SIG-M5 treated with dmso at 0.1 percent for 504 hours (cell line): ENCODE measurements around the gene TM4SF20.

ENCODE experiments used
- DNase-seq: peaks from one replicate; lab custom pipeline; 2025; ENCODE audit not compliant: unreplicated experiment; lab: John Stamatoyannopoulos, UW

Gene TM4SF20

DNA sequence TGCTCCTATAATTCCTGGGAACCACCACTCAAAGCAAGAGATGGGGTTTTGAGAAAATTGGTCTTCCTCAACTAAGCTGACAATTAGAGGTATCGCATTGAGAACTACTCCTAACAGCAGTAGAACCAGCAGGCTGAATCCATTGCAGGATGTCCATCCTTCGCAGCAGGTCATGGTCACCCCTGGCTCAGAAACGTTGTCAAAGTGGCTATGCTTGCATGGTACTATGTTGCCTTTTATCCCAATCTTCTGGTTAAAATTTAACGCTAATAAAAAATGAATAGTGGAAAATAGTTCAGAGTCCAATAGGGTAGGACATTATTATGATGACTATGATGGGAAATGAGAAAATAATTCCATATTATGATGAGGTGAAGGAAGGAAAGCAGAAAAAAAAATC, at the start of gene TM4SF20:
Gene TM4SF20, minus strand, starts transcription at position 212 of the 400 bp plus-strand sequence. Its CDS starts 38 bp downstream, at position 174.
- DNase-seq: no peak

GRCh38 chr2:227428731-227429285, 49.7 kb upstream of the TM4SF20 start:
- no peak for DNase-seq

DNA sequence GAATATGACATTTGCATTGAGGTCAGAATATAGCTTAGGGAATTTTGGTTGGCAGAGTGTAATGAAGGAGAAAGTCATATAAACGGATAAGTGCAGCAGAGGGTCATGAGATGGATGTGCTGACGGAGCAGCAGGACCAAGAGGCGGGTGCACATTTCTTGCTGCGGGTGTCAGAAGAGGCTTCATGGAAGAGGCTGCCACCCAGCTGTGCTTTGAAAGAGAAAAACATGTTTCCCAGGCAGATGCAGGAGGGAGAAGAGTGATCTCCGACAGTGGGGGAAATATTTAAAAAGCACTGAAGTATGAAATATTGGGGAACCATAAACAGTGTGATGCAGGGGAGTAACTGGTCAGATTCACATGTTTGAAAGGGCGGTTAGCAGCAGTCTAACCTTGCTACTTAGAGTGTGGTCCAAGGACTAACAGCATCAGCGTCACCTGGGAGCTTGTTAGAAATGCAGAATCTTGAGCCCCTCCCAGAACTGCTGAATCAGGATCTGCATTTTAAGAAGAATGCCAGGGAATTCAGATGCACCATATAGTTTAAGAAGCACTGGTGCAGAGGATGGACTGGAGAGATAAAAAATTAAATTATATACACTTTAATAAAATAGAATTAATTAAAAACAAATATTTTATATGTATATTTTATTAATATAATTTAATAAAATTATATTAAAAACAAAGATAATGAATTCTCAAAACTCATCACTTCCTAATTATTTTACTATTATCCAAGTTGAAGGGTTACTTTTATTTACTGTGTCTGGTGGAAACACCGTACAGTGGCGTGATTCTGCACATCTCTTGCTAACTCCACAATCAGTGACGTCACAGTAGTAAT, 44.8 kb upstream of the TM4SF20 start:
- DNase-seq: no peak

DNA sequence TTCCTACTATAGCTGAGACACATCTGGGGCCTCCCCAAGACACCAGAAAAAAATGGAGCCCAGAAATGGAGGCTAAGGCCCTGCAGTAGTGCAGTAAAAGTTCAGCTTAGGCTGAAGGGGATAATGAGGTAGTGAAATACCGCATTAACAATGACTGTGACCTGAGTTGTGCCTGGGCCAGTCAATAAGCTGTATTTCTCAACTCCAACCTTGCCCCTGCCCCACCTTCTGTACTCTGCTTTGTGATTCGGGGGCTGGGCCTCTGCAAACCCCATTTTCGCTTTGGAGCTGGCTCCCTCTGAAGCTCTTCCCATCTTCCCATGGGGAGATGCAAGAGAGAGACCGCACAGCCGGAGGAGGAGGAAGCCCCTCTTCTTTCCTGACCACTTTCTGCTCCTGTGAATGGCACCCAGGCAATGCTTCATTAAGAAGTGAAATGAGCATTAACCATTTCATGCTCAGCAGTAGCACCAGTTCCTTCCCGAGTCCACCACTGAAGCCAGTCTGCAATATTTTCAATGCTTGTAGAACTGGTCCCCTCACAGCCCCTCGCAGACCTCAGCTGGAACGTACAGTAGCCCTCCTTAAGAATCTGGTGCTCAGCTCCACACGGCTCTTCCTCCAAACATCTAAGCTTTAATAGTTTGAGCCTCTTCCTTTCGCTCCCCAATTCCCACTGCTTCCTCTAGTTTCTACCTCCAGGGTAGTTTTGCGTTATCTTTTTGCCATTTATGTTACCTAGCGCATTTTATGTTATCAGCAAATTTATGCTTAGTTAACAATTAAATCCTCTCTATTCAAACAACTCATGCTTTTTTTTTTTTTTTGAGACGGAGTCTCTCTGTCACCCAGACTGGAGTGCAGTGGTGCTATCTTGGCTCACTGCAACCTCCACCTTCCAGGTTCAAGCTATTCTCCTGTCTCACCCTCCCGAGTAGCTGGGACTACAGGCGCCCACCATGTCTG, 41.3 kb upstream of the TM4SF20 start:
- no peak for DNase-seq

DNA sequence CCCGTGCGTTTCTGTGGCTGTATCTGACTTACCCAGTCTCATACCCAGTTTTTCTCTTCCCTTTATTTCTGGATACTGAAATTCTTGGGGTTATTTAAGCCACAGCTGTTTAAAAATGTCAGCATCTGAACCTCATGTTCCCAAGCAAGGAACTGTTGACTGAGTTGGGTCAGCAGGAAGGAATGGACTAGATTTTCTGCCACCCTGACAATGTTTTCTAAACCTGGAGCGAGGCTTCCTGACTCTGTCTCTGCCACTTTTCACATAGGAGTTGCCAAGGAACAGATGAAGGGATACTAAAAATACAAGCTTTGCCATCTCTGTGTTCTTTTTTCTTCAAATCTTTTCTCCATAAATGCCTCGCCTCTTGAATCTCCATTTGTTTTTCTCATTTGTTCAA, 37.6 kb upstream of the TM4SF20 start:
- no peak for DNase-seq

DNA sequence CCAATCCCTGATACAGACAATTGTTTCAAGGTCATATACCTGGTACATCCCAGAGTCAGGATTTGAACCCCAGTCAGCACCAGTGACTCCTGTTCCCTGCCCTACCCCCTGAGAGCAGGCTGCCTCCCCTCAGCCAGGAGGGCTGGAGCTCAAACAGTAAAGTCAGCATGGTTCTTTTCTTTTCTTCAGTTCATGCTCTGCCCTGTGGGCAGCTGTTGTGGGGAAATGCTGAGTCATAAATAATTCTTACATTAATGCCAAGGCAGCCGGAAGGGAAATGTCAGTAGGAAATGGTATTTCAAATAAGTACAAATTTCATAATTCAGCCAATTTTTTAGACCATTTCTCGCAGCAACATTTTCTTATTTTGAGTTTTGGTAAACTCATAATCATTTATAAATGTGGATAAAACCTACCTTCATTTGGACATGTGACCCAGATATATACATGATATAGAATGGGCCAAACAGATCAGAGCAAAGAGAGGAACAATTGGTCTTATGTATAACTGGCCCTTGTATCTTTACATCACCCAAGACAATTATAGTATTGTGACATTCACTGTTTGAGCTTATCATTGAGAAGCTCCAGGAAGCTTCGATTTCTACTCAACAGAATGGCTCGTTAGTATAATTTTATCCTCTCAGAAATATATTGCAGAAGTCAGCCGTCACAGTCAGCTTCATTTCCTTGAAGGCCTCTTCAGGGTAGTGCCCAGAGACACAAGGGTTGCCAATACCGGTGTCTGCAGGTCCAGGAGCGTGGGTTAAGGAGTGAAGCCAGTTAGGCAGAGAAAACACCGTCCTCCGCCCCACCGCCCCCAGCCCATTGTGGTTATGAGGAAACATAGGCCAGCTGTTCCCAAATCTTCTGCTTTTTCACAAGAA, 36.7 kb upstream of the TM4SF20 start:
- peak; percentile 81 for DNase-seq

DNA sequence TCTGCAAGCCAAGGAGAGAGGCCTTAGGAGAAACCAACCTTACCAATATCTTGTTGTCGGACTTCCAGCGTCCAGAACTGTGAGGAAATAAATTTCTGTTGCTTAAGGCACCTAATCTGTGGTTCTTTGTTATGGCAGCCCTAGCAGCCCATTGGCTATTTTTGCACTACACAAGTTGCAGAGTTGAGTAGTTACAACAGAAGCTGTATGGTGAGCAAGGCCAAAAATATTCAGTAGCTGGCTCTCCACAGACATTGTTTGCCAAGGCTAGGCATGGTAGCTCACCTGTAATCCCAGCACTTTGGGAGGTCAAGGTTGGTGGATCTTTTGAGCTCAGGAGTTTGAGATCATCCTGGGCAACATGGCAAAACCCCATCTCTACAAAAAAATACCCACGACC, 35.7 kb upstream of the TM4SF20 start:
- DNase-seq: peak; percentile 36

GRCh38 chr2:227413371-227413770, 34.3 kb upstream of the TM4SF20 start:
- no peak for DNase-seq

DNA sequence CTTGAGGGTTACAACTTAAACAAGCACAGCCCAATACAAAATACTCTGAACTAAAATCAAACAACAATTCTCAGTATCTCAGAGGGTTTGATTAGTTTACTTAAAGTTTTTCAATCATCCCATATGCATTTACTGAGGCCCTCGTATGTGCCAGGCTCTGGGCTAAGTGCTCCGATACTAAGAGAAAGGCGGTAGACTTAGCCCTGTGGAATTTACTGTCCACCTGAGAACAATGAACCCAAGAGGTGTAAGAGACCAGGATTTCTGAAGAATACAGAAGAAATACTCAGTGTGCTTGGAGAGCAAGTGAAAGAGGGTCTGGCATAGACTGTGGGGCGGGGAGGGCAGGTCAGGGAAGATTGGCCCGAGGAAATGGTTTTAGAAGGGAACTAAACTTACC, 33.8 kb upstream of the TM4SF20 start:
- DNase-seq: no peak

GRCh38 chr2:227411990-227412350, 32.9 kb upstream of the TM4SF20 start:
- DNase-seq: no peak

- DNase-seq: no peak
Measured at GRCh38 chr2:227411320-227411989, 32.3 kb upstream of the TM4SF20 start.

DNA sequence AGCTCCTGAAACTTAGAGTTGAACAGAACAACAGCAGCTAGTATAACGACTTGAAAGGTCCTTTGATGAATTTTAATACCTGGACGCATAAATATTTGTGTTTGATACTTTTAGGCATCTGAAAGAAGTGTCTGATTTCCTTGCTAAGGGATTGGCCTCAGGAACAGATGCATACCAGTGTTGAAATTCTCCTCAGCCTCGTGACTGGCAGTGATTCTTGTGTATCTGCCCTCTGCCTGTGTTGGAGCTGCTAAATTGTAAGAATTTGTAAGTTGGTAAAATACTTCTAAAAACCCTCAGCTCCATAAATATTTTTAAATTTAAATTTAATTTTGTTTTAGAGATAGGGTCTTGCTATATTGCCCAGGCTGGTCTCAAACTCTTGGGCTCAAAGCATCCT, 31.1 kb upstream of the TM4SF20 start:
- no peak for DNase-seq

DNA sequence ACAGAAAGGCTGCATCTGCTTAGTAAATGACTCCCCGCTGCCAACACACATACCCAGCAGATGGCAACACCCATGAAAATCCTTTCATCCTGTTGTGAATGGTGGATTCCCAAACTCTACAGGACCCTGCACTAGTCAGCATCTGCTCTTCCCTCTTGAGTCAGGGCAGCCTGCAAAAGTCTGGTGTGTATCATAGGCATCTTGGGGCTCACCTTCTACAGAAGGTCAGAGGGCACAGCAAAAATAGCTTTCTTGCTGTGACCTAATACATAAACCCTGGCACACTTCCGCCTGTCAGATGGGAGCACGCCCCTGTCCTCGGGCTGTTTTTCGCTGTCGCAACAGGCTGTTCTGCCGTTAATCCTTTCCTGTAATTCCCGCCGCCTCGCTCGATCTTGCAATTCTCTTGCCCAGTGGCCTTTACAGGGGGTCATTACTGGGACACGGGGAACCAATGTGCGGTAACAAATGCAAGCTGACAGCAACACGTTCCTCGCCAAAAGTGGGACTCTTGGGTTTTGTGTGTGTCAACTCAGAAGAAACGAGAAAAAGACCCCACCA, 28.6 kb upstream of the TM4SF20 start:
- DNase-seq: peak; percentile 95

DNA sequence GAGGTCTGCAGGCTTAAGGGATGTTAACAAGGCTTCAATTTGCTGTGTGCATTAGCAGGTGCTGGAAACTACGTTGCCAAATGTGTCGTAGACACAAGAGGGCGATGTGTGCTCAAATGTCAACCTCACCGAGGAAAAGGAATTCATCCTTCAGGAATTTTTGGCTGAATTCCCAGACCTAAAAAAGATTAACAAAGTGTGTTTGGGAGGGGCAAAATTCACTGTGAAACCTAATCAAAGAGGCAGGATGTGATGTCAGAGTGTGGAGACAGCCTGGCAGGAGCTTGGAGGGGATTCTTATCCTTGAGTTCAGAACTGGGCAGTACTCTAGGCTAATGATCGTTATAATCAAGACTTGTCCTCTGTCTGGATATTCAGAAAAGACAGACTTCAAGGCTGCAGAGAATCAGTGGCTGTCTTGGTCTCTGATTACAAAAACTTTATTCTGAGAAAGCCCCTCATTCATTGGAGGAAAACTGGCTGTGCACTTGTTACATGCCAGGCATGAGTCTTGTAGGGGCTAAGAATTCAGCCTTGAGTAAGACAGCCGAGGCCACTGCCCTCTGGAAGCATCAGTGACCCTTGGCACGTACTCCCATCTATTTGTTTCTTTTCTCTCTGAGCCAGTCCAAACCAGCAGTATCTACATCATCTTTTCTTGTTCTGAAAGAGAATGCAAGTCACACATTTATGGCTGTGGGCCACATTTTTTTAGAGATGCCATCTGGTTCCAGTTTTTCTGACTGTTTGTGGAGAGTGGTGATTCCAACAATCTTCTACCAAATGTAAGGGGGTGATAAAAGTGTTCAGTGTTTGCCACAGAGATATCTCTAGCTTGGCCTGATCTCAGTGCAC, 27.3 kb upstream of the TM4SF20 start:
- DNase-seq: peak; percentile 47

- DNase-seq: peak; percentile 33
Measured at GRCh38 chr2:227404585-227405271, 25.6 kb upstream of the TM4SF20 start.

DNA sequence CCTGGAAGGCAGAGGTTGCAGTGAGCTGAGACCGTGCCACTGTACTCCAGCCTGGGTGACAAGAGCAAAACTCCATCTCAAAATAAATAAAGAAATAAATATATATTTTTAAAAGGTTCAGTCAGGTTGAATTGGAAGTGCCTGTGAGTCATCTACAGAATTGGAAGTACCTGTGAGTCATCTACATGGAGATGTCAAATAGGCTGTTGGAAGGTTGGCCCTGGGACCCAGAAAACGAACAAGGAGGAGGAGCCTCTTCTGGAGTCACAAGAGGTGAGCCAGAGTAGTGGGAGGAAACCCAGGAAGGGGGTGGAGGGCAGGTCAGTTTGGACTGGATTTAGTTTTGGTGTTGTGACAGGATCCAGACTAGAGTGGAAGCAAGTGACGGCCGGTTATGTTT, 23.9 kb upstream of the TM4SF20 start:
- no peak for DNase-seq

DNA sequence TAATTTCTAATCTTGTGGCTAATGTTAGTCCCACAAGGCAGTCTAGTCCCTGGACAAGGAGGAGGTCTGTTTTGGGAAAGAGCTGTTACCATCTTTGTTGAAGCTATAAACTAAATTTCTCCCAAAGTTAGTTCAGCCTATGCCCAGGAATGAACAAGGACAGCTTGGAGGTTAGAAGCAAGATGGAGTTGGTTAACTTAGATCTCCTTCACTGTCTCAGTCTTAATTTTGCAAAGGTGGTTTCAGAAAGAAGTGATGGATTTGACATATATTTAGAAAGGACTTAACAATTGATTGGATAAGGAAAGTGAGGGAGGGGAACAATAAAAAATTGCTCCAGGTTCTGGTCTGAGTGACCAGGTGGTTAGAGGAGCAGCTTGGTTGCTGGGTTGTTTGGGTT, 23.2 kb upstream of the TM4SF20 start:
- DNase-seq: no peak

- DNase-seq: no peak
Measured at GRCh38 chr2:227401550-227401949, 22.4 kb upstream of the TM4SF20 start.
